K562 (cell line): ENCODE results near the gene SYMPK. TPM values are rescaled to one million over a fixed set of nuclear protein-coding genes. Genes with fewer than 3 reads are reported as not detected.

ENCODE experiments used
- ATAC-seq: fragments of 200-7000 bp; cut with Tn5 transposase; 3 replicates; pipeline ENCODE4 v1.9.1; 2020; ENCODE audit warnings: moderate library complexity
- BruUV-seq: library from RNA; stranded (reverse); fragments of 400-500 nt; replicated peaks from 2 replicates; lab custom pipeline; 2021; lab: Mats Ljungman, UMichigan
- CTCF ChIA-PET: fragments of 300-600 bp; formaldehyde crosslinking; extraction: SDS; loops from one replicate; lab custom pipeline; 2021; ENCODE audit warnings: low intra/inter-chr PET ratio; lab: Yijun Ruan, JAX
- POLR2A ChIA-PET: fragments of 300-600, 350-650 bp; sonication (Branson Sonifier 250); formaldehyde crosslinking; extraction: SDS; loops from one replicate; lab custom pipeline; 2021; ENCODE audit warnings: antibody characterized with exemption, inconsistent platforms; lab: Yijun Ruan, JAX
- DNase-seq, 4 experiments: peaks; one replicate each; pipeline versions ENCODE4 v3.0.0 to v3.0.0-alpha.2; 2011 to 2018; ENCODE audit warnings: low spot score in 3 of 4, mixed read lengths in 3 of 4; ENCODE audit errors: extremely low read depth in 1 of 4
- FAIRE-seq: peaks from 2 replicates; lab custom pipeline; 2011; peaks lifted over from hg19 to GRCh38; lab: Jason Lieb, UNC
- H2AFZ ChIP-seq: 2 replicates; pipeline ENCODE4 v1.6.0; 2011; ENCODE audit warnings: low read depth, low read length, control low read depth, inconsistent platforms
- H3K27ac ChIP-seq: fragments of 200-600 bp; 3 replicates; pipeline ENCODE4 v1.8.0; 2011; ENCODE audit warnings: low read depth, mild to moderate bottlenecking, control low read depth, inconsistent platforms, low read length, moderate library complexity, mixed read lengths; ENCODE audit errors: extremely low read depth
- H3K27me3 ChIP-seq, 2 experiments: fragments of 300-600 bp in 1 of 2; 2 replicates in 1 of 2; 3 replicates in 1 of 2; pipeline versions ENCODE4 v1.6.0 to v1.8.0; 2011; ENCODE audit warnings: inconsistent platforms in 2 of 2, low read length in 2 of 2, mild to moderate bottlenecking in 1 of 2, mixed read lengths in 1 of 2, moderate library complexity in 1 of 2; ENCODE audit not compliant: control insufficient read depth in 2 of 2, insufficient read depth in 2 of 2
- H3K36me3 ChIP-seq: fragments of 300-600 bp; 3 replicates; pipeline ENCODE4 v1.8.0; 2011; ENCODE audit warnings: mild to moderate bottlenecking, low read length, inconsistent platforms; ENCODE audit not compliant: control insufficient read depth, insufficient read depth
- H3K4me1 ChIP-seq, 2 experiments: fragments of 200-600 bp in 1 of 2; replicated peaks in 1 of 2; 2 replicates in 1 of 2; 3 replicates in 1 of 2; pipeline versions ENCODE4 v1.5.1 to v1.8.0; 2011; ENCODE audit warnings: inconsistent platforms in 2 of 2, low read length in 2 of 2, mild to moderate bottlenecking in 1 of 2, mixed read lengths in 1 of 2, moderate library complexity in 1 of 2; ENCODE audit not compliant: control insufficient read depth in 2 of 2, insufficient read depth in 2 of 2
- H3K4me2 ChIP-seq: 2 replicates; pipeline ENCODE4 v1.6.1; 2011; ENCODE audit warnings: low read length, control low read depth, inconsistent platforms, mixed read lengths; ENCODE audit not compliant: insufficient read depth
- H3K4me3 ChIP-seq: fragments of 200-600 bp; sonication (generic), shearing (Covaris generic); 2 replicates; pipeline ENCODE4 v1.5.1; 2016; ENCODE audit warnings: control low read depth, inconsistent platforms
- H3K79me2 ChIP-seq: fragments of 200-600 bp; 3 replicates; pipeline ENCODE4 v1.8.0; 2011; ENCODE audit warnings: low read length, inconsistent platforms; ENCODE audit not compliant: control insufficient read depth, insufficient read depth
- H3K9ac ChIP-seq, 2 experiments: 2 replicates each; pipeline versions ENCODE4 v1.6.0 to v1.6.1; 2011; ENCODE audit warnings: low read depth in 2 of 2, low read length in 2 of 2, control low read depth in 1 of 2, inconsistent platforms in 1 of 2, mild to moderate bottlenecking in 1 of 2, mixed read lengths in 1 of 2; ENCODE audit not compliant: insufficient read depth in 1 of 2
- H3K9me1 ChIP-seq: one replicate; pipeline ENCODE4 v1.6.0; 2011; ENCODE audit warnings: inconsistent platforms, mild to moderate bottlenecking, low read length, moderate library complexity; ENCODE audit not compliant: control insufficient read depth, insufficient read depth
- H3K9me3 ChIP-seq: replicated peaks from 2 replicates; pipeline ENCODE4 v1.5.1; 2011; ENCODE audit warnings: low read depth, low read length, inconsistent platforms; ENCODE audit not compliant: control insufficient read depth, insufficient read depth
- H4K20me1 ChIP-seq: replicated peaks from 2 replicates; pipeline ENCODE4 v1.6.1; 2011; ENCODE audit warnings: low read length, inconsistent platforms, mixed read lengths; ENCODE audit not compliant: control insufficient read depth, insufficient read depth
- ATF7 ChIP-seq: fragments of 450-650 bp; IDR thresholded peaks from 2 replicates; pipeline ENCODE4 v1.7.1; 2014; ENCODE audit warnings: mild to moderate bottlenecking, moderate library complexity
- JUND ChIP-seq, 2 experiments: IDR thresholded peaks; 2 replicates in 1 of 2; 3 replicates in 1 of 2; pipeline ENCODE4 v1.6.1; 2011; ENCODE audit warnings: borderline replicate concordance in 2 of 2, low read depth in 2 of 2, low read length in 2 of 2, improper control_type of control experiment in 1 of 2, missing biosample characterization in 1 of 2, missing genetic modification characterization in 1 of 2, missing genetic modification reagents in 1 of 2
- SIRT6 ChIP-seq: IDR thresholded peaks from one replicate; pipeline ENCODE4 v1.6.1; 2012; ENCODE audit warnings: low read depth, mild to moderate bottlenecking, control low read depth, inconsistent platforms, low read length, moderate library complexity
- WGBS: fragments of 100-300 bp; shearing (Covaris generic); methylation state at CpG from one replicate; pipeline ENCODE4 v1.1.6; 2016; ENCODE audit warnings: low coverage, mixed read lengths; ENCODE audit not compliant: insufficient coverage; ENCODE audit errors: missing lambda C conversion rate; 5-methylcytosine and 5-hydroxymethylcytosine counted together
- in situ Hi-C: fragments of 300-500 bp; cut with MboI; formaldehyde crosslinking; loops from 4 replicates; pipeline ENCODE4 v1.15.0; 2018; ENCODE audit warnings: inconsistent platforms, mixed read lengths
- intact Hi-C: fragments of 100-400 bp; cut with micrococcal nuclease; formaldehyde crosslinking; loops from 2 replicates; pipeline ENCODE4 v1.14.2; 2022
- polyA plus RNA-seq, 8 experiments: library from polyadenylated mRNA; depleted of rRNA in 4 of 8; stranded (reverse) in 5 of 8; unstranded in 3 of 8; fragments of >200 nt; fragmentation: Nextera tagmentation in 2 of 8; fragmentation: Illumina TruSeq in 1 of 8; extraction: Ambion mirVana in 2 of 8; extraction: Trizol in 1 of 8; gene quantifications; 2 replicates each; pipeline versions ENCODE4 v1.2.1 to v1.2.3, GENCODE V29; 2011 to 2014; ENCODE audit warnings: inconsistent platforms in 1 of 8, missing spikeins in 1 of 8
- total RNA-seq, 7 experiments: library from RNA; depleted of rRNA in 6 of 7; stranded (reverse); fragments of >200 nt in 6 of 7; fragmentation: Illumina TruSeq in 2 of 7; extraction: Trizol in 2 of 7; gene quantifications; 2 replicates each; pipeline versions ENCODE4 v1.2.1 to v1.2.3, GENCODE V29; 2011 to 2021; ENCODE audit warnings: low replicate concordance in 1 of 7
- TF ChIP-seq, protein P1 (sequence below), 2 experiments: fragments of 450-650 bp in 1 of 2; sonication (generic) in 1 of 2; formaldehyde crosslinking in 1 of 2; IDR thresholded peaks in 1 of 2; conservative IDR thresholded peaks in 1 of 2; 2 replicates each; pipeline versions ENCODE4 v1.6.1 to v1.8.1; 2016 to 2023; ENCODE audit warnings: mild to moderate bottlenecking in 2 of 2, moderate library complexity in 2 of 2, inconsistent platforms in 1 of 2, missing genetic modification reagents in 1 of 2
- TF ChIP-seq, protein P2 (sequence below): IDR thresholded peaks from 2 replicates; pipeline ENCODE4 v1.6.1; 2014; ENCODE audit warnings: antibody characterized with exemption
- TF ChIP-seq, protein P3 (sequence below): sonication (generic); formaldehyde crosslinking; IDR thresholded peaks from 2 replicates; pipeline ENCODE4 v1.9.0; 2022; ENCODE audit warnings: mild to moderate bottlenecking, missing genetic modification reagents

The SYMPK gene
- total and polyA plus RNA-seq, 9 of the 15 experiments (the other 6 are each of a cell fraction or from before 2014, with no cell fraction given), result 0.73 to 95.5 (median 58.4) TPM

DNA sequence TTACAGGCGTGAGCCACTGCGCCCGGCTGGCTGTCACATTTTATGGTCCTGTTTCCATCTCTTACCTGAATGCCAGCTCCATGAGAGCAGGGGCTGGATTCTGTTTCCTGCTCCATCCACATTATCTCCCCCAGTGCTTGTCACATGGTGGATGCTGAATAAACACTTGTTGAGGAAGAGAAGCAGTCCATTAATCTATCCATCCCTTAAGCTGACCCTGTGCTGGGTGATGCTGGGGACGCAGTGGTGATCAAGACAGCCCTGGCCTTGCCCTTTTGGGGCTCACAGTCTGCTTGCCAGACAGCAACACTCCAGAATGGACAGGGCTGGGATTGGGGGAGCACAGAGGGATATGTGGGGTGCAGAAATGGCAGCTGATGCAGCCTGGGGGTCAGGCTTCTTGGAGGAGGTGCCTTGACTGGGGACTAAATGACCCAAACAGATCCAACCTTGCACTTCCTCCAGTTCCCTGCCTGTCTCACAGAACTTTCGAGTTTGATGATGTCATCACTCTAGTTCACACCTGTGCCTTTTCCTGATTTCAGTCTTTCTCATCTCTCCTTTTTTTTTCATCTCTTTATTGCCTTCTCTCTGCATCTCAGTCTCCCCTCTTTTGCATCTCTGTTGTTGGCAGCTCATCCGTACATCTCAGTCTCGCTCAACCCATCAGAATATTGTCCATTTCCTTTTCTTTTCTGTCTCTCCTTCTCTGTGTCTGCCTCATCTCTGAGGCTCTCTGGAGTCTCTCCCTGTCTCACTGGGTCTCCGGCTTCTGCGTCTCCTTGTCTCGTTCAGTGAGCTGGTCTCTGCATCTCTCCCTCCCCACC is 18.3 kb upstream of the SYMPK start:
- DNase-seq, result no peak
- 67% methylated on average over 10 of the region's 10 CpGs for WGBS
- BruUV-seq, result no TSS peak
- ATAC-seq, result no peak
- ChIA-PET CTCF (interaction anchor here (3.3 to 4.9 kb wide), 2 partner anchors 17 to 64 kb away, joined by 56 to 102 read pairs; partner anchors contain the start of genes FOXA3 and SYMPK), POLR2A (interaction anchor here (0.6 to 1.6 kb wide), 6 partner anchors 11 to 304 kb away, joined by 3 to 6 read pairs (median 3); partner anchors contain the start of gene SYMPK)
- no peaks in the 10 kb centered on the region for H3K9me3 ChIP-seq
- H3K9me1 ChIP-seq, result no peaks in the 10 kb centered on the region
- in situ Hi-C loops, result no loop called here
- peak; percentile 46 for FAIRE-seq
- H3K4me2 ChIP-seq, result no peak overlapping the region
- peaks cover 45 to 78% of the 10 kb centered on the region in 2 experiments for H3K4me1 ChIP-seq
- no peaks in the 10 kb centered on the region for H4K20me1 ChIP-seq
- no peaks in the 10 kb centered on the region for H3K27me3 ChIP-seq
- peak overlapping the region in 1 of 2 experiments; percentile 89; a peak in 1 of 4 replicates for H3K9ac ChIP-seq
- no peak overlapping the region for H3K4me3 ChIP-seq
- TF ChIP-seq SIRT6 (no peak), ATF7 (peak; percentile 87), JUND (IDR thresholded peaks at IDR 0.05; ENCODE audit: borderline replicate concordance, low read depth, low read length) (0 out of 2 replicates have a peak, but pooled peaks have one; percentile 10), JUND (tag; IDR thresholded peaks at IDR 0.05; ENCODE audit: borderline replicate concordance, low read depth, low read length) (peak; percentile 34; the same call in 1 of the 3 replicates)
- TF ChIP-seq, protein P1, sequence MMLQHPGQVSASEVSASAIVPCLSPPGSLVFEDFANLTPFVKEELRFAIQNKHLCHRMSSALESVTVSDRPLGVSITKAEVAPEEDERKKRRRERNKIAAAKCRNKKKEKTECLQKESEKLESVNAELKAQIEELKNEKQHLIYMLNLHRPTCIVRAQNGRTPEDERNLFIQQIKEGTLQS (IDR thresholded peaks at IDR 0.05), result peak; percentile 95
- TF ChIP-seq, protein P1 (CRISPR knock-in tag; conservative IDR thresholded peaks at IDR 0.05), result no peak
- TF ChIP-seq, protein P2, sequence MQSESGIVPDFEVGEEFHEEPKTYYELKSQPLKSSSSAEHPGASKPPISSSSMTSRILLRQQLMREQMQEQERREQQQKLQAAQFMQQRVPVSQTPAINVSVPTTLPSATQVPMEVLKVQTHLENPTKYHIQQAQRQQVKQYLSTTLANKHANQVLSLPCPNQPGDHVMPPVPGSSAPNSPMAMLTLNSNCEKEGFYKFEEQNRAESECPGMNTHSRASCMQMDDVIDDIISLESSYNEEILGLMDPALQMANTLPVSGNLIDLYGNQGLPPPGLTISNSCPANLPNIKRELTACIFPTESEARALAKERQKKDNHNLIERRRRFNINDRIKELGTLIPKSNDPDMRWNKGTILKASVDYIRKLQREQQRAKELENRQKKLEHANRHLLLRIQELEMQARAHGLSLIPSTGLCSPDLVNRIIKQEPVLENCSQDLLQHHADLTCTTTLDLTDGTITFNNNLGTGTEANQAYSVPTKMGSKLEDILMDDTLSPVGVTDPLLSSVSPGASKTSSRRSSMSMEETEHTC, result no peak
- TF ChIP-seq, protein P3, sequence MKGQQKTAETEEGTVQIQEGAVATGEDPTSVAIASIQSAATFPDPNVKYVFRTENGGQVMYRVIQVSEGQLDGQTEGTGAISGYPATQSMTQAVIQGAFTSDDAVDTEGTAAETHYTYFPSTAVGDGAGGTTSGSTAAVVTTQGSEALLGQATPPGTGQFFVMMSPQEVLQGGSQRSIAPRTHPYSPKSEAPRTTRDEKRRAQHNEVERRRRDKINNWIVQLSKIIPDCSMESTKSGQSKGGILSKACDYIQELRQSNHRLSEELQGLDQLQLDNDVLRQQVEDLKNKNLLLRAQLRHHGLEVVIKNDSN, result peak; percentile 36
- peaks cover 25% of the 10 kb centered on the region for H3K79me2 ChIP-seq
- H2AFZ ChIP-seq, result no peak overlapping the region
- H3K27ac ChIP-seq, result no peak overlapping the region
- intact Hi-C loops, result no loop called here
- H3K36me3 ChIP-seq, result peaks cover 13% of the 10 kb centered on the region; the same call in 1 of the 3 replicates
